Endothelial cell of umbilical vein (primary cell): ENCODE measurements around the gene HAVCR1.

Experiments used
- EZH2 ChIP-seq: IDR thresholded peaks from 2 replicates; pipeline ENCODE4 v1.6.1; 2012; ENCODE audit warnings: borderline replicate concordance, low read depth, mild to moderate bottlenecking, moderate library complexity, low read length, inconsistent platforms; ENCODE audit not compliant: severe bottlenecking
- FOS ChIP-seq: IDR thresholded peaks from 2 replicates; pipeline ENCODE4 v1.6.1; 2011; ENCODE audit warnings: mild to moderate bottlenecking, low read length, moderate library complexity, borderline replicate concordance; ENCODE audit not compliant: insufficient read depth
- JUN ChIP-seq: IDR thresholded peaks from 2 replicates; pipeline ENCODE4 v1.6.1; 2011; ENCODE audit warnings: borderline replicate concordance, low read depth; ENCODE audit not compliant: insufficient read length, insufficient read depth
- MYC ChIP-seq: IDR thresholded peaks from one replicate; pipeline ENCODE4 v1.6.1; 2011; ENCODE audit warnings: mild to moderate bottlenecking, low read depth, low read length
- POLR2A ChIP-seq: IDR thresholded peaks from 2 replicates; pipeline ENCODE4 v1.6.1; 2012; ENCODE audit warnings: low read depth, mild to moderate bottlenecking, control low read depth, low read length
- POLR2AphosphoS5 ChIP-seq: IDR thresholded peaks from 2 replicates; pipeline ENCODE4 v1.6.1; 2012; ENCODE audit warnings: low read depth, mild to moderate bottlenecking, control low read depth, low read length, moderate library complexity; ENCODE audit not compliant: insufficient read depth
- TF ChIP-seq, protein P1 (sequence below), 2 donors: IDR thresholded peaks; 1 replicate in 1 of 2; 2 replicates in 1 of 2; pipeline ENCODE4 v1.5.1; 2011; ENCODE audit warnings: low read length in 2 of 2, mild to moderate bottlenecking in 2 of 2, moderate library complexity in 2 of 2, control low read depth in 1 of 2, inconsistent platforms in 1 of 2, low read depth in 1 of 2; ENCODE audit not compliant: insufficient read depth in 1 of 2; ENCODE audit errors: extremely low read depth in 1 of 2
- TF ChIP-seq, protein P2 (sequence below): IDR thresholded peaks from 2 replicates; pipeline ENCODE4 v1.6.1; 2011; ENCODE audit not compliant: insufficient read depth, insufficient read length

DNA sequence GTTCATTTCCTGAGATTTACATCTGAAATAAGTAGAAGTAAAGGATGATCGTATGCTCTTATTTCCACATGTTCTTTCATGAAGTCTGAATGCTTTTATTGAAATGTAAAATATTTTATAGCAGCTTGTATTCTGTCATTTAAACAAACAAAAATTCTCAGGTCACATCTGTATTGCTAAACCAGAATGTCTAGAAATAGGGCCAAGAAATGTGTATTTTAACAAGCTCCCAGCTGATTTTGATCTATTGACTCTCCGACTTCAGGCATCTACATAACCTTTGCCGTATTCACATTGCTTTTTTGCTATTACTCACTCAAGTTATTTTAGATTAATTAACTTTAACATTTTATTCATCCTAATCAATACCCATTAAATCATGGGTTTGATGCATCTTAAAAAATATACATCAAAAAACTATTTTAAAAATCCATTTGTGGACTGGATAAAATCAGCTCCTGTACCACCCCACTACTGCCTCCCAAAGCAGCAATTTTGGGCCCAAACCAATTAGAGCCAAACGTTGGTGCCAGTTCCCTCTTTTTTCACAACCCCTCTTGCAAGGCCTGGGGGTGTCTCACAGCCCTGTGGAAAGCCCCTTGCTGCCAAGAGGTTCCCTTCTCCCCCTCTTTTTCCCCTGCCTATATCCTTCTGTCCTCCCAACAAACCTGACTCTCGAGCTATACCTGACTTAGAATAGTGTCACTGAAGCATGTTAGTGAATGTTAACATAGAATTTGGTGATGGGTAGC is 34.5 kb downstream of the HAVCR1 start:
- no peak for TF ChIP-seq JUN
- no peak for TF ChIP-seq POLR2A
- TF ChIP-seq EZH2, result no peak
- TF ChIP-seq POLR2AphosphoS5, result no peak
- no peak for TF ChIP-seq FOS
- TF ChIP-seq, protein P1, sequence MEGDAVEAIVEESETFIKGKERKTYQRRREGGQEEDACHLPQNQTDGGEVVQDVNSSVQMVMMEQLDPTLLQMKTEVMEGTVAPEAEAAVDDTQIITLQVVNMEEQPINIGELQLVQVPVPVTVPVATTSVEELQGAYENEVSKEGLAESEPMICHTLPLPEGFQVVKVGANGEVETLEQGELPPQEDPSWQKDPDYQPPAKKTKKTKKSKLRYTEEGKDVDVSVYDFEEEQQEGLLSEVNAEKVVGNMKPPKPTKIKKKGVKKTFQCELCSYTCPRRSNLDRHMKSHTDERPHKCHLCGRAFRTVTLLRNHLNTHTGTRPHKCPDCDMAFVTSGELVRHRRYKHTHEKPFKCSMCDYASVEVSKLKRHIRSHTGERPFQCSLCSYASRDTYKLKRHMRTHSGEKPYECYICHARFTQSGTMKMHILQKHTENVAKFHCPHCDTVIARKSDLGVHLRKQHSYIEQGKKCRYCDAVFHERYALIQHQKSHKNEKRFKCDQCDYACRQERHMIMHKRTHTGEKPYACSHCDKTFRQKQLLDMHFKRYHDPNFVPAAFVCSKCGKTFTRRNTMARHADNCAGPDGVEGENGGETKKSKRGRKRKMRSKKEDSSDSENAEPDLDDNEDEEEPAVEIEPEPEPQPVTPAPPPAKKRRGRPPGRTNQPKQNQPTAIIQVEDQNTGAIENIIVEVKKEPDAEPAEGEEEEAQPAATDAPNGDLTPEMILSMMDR (IDR thresholded peaks at IDR 0.05; ENCODE audit: extremely low read depth in 1 of 2, insufficient read depth in 1 of 2, low read depth in 1 of 2, low read length in 2 of 2), result no peak
- TF ChIP-seq, protein P2, sequence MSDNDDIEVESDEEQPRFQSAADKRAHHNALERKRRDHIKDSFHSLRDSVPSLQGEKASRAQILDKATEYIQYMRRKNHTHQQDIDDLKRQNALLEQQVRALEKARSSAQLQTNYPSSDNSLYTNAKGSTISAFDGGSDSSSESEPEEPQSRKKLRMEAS, result no peak
- no peak for TF ChIP-seq MYC
